ENCODE results near the gene FASN.

DNA sequence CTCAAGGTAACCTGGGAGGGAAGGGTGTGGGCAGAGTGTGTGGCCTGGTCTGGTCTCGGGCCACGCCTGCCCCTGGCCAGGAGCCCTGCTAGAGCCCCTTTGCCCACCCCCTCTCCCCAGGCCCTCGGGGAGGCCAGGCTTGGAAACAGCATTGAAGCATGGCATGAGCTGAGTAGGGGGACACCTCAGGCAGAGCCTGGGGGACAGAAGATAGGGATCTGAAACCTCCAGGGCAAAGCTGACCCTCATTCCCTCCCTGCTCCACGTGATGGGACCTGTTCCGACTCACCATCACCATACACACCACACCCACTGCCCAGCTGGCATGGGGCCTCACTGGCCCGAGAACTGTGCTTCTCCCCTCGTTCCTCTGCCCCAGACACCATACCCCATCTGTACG, 48.9 kb downstream of the FASN start:
- TF ChIP-seq CTCF (conservative IDR thresholded peaks at IDR 0.05), result no peak
- no peak for TF ChIP-seq ZFX (IDR thresholded peaks at IDR 0.05)
